HG03439 (cell line): Measurements from ENCODE around the gene FBXW11.

Experiments used
- ATAC-seq: cut with Tn5 transposase; IDR thresholded peaks from one replicate; pipeline ENCODE4 v1.9.1; 2021; ENCODE audit warnings: mild to moderate bottlenecking, moderate library complexity; ENCODE audit not compliant: unreplicated experiment

Gene FBXW11

DNA sequence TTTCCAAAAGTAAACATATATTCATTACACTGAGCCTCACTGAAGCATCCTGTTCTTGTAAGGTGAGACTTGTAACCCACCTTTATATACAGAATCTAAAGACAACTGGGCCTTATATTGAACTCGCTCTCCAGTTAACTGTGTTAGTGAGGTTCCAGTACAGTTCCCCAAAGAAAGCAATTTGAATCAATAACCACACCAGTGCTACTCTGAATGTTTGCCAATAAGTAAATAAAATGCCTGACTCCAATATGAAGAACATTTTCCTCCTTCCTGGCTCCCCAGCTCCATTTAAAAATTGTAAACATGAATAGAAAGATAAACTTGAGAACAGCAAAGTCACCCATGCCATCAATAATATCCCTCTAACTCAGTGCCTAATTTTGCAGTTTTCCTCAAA lies 50.1 kb downstream of the FBXW11 start:
- ATAC-seq = no peak

DNA sequence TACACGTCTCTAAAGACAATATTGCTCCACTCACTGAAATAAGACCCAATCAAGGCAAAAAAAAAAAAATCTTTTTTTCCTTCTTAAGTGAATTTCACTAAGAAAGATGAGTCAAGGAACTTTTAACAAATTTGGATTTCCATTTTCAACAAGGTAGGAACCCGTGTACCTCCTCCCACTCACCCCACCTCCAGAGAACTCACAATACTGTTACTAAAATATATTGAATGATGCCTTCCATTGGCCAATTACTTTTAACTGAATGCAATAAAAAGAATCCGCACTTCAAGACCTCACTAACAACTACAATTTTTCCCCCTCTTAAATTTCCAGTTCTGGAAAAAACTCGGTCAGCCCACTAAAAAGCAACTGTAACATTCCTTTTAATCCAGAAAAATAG lies 50.7 kb downstream of the FBXW11 start:
- no peak for ATAC-seq

DNA sequence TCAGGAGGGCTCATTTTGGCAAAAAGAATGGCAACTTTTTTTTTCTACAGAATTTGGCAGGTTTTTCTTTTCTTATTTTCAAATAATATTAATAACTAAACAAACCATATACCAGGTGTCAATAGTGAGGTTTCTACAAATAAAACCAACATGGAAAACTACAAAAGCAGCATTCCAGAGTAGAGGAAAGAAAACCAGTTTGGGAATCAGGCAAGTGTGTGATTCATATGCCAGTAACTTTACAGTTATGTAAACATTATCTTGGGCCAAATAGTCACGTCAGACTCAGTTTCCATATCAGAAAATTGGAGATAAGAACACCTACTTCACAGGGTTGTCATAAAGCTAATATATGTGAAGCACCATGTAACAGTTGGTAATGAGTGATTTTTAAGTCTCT lies 51.7 kb downstream of the FBXW11 start:
- no peak for ATAC-seq

DNA sequence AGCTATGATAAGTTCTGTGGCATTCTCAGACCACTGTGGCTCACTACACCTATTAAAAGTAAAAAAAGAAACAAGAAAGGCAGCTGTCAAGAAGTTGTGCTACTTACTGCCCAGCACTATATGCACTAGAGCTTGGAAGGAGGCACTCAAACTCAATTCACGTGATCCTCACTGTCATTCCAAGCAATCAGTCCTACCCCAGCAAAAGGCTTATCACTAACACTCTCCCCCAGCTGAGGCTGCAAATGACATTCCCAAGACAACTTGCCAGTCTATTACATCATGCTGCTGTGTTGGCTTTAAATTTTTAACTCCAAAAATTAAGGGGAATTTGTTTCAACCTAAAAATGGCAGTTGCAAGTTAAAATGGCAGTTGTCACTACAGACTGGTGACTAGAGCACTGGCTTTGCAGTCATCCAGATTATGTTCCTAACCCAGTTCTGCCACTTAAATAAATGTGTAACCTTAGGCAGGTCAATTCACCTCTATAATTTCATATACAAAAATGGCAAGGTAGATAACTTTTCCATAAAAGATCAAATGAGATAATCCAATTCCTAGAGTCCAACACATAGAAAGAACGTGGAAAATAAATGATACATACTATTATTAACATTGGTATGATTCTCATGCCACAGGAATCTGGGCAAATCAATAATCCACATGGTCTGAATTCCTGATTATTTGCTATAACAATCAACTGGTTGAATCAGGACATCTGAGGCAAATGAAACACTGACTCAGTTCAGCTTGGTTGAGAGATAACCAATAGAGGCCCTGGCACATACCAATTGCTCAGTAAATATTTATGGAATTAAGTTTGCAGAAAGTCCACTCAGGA lies 52.4 kb downstream of the FBXW11 start:
- no peak for ATAC-seq

DNA sequence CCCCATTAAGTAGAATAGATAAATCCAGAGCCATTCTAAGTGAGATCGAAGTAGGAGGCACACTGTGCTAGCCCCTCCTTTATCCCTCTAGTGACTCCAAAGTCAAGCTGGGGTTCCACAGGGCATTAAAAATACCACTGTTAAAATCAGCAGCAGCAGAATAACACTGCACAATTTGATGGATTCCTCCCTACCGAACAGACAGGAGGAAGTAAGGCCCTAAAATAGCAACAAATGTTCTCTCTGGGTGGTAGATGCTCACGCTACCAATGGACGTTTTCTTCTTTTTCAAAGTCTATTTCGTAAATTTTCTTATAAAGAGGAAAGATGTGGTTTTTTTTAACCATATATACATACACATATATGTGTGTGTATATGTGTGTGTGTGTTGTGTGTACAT lies 54.4 kb downstream of the FBXW11 start:
- ATAC-seq = no peak

DNA sequence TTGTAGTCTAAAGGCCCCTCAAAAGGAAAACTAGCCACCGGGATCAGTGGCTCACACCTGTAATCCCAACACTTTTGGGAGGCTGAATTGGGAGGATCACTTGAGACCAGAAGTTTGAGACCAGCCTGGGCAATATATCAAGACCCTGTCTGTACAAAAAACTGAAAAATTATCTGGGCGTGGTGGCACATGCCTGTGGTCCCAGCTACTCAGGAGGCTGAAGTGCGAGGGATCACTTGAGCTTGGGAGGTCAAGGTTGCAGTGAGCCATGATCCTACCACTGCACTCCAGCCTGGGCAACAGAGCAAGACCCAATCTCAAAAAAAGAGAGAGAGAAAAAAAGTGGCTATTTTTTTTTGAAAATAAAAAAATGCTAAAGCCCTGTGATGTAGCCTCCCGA lies 55.2 kb downstream of the FBXW11 start:
- no peak for ATAC-seq

DNA sequence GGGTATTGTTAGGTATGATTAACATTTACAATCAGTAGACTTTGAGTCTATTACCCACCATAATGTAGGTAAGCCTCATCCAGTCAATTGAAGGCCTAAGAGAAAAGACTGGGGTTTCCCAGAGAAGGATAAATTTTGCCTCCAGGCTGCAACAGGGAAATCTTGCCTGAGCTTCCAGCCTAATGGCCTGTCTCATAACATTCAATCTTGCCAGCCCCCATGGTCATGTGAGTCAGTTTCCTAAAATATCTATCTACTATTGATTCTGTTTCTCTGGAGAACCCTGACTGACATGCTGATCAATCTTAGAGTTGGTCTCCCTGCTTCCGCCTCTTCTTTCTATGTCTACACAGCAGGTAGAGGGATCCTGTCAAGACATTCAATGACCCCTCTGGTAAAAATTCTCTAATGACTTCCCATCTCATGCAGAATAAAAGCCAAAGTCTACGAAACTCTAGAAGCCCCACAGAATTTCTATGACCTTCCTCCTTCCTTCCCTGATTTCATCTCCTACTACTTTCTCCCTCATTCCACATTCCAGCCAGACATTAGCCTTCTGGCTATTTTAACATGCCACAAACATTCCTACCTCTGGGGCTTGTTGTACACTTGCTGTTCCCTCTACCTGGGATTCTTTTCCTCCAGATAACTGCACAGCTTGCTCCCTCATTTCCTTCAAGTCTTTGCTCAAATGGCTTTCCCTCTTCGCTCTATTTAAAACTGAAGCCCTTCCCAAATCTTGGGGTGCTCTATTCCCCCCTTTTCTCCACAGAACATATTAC lies 60.2 kb downstream of the FBXW11 start:
- ATAC-seq = no peak

DNA sequence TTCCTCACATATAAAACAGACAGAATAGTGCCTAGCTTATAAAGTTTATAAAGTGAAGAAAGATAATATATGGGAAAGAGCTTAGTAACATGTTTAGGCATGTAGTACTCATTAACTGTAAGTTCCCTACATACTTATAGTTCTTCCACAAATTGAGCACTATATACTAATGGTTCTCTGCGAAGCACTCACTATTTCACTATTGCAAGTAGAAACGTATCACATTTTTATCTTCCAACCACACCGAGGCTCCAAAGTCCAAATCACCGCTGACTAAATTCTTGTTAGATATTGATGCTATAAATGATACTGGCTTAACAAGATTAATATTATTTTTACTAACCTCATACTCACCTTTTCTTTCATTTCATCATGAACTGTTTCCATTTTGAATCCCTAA lies 61.0 kb downstream of the FBXW11 start:
- no peak for ATAC-seq

DNA sequence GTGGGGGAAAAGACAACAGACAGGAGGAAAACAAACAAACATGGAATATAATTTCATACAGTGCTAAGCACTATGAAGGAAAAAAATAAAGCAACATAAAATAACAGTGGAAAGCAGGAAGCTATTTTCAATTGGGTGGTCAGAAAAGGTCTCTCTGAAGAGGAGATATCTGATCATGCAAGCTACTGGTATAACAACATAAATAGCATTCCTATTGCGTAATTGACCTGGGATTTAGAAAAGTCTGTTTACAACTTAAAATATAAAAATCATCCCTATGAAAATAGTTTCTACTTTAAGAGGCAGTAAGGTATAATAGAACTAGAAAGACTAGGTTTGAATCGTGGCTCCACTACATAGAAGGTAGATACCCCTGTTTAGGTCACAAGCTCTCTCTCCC lies 61.4 kb downstream of the FBXW11 start:
- no peak for ATAC-seq

DNA sequence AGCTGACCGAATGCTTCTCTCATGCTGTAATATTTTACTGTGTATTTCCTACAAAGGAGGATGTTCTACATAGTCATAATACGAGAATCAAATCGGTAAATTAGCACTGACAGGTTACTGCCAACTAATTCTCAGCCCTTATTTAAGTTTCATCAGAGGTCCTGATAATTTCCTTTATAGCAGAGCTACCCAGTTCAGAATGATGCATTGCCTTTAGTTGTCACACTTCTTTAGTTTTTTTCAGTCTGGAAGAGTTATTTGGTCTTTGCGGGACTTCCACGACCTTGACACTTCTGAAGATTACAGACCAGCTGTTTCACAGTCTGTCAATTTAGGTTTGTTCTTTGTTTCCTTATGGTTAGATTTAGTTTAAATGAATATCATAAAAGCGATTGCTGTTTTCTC lies 64.3 kb downstream of the FBXW11 start:
- peak; percentile 57 for ATAC-seq

DNA sequence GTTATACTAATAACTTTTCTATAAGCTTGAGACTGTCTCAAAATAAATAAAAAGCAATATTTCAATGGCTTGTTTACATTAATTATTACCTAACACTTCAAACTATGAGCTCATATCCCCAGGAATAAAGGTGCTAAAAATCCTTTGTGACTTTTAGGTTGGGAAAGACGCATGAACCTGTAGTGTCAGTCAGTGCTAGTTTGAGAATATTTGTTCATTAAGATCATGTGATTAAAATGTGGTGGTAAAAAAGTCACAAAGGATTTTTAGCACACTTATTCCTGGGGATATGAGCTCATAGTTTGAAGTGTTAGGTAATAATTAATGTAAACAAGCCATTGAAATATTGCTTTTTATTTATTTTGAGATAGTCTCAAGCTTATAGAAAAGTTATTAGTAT lies 64.8 kb downstream of the FBXW11 start:
- peak; percentile 7 for ATAC-seq

DNA sequence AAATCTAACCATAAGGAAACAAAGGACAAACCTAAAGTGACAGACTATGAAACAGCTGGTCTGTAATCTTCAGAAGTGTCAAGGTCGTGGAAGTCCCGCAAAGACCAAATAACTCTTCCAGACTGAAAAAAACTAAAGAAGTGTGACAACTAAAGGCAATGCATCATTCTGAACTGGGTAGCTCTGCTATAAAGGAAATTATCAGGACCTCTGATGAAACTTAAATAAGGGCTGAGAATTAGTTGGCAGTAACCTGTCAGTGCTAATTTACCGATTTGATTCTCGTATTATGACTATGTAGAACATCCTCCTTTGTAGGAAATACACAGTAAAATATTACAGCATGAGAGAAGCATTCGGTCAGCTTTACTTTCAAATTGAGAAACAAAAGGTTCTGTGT lies 65.2 kb downstream of the FBXW11 start:
- ATAC-seq = peak; percentile 38

DNA sequence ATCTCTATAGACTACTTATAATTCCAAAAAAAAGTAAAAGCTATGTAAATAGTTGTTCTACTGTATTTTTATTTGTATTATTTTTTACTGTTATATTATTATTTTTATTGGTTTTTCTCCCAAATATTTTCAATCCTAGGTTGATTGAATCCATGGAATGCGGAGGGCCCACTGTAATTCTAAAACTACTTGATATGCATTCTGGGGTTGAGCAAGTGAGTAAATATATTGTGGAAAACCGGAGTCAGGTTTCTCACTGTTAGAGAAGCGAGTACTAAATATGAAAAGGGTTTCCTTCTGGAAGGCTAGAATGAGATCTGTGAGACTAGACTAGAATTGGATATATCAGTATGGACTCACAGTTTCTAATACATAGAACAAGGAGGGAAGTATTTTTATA lies 66.5 kb downstream of the FBXW11 start:
- ATAC-seq = no peak

DNA sequence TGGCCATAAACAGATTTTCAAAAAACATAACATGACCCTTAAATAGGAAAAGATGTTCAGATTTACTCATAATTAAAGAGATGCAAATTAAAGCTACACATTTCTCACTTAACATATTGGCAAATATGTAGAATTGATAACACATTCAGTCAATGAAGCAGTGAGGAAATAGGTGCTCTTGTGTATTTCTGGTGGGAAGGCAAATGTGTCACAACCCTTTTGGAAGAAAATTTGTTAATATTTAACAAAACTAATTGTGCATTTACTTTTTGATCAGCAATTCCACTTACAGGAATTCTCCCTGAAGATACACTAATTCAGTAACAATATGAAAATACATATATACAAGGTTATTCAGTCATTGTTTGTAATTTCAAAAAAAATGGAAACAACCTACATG lies 68.1 kb downstream of the FBXW11 start:
- ATAC-seq = no peak

DNA sequence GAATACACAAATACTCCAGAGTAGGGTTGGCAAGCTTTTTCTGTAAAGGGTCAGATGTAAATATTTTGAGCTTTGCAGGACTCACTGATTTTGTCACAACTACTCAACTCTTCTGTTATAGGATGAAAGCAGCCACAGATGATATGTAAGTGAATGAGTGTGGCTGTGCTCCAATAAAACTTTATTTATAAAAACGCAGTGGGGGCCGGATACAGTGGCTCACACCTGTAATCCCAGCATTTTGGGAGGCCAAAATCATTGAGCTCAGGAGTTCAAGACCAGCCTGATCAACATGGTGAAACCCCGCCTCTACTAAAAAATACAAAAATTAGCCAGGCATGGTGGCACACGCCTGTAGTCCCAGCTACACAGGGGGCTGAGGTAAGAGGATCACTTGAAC lies 69.1 kb downstream of the FBXW11 start:
- ATAC-seq = no peak

DNA sequence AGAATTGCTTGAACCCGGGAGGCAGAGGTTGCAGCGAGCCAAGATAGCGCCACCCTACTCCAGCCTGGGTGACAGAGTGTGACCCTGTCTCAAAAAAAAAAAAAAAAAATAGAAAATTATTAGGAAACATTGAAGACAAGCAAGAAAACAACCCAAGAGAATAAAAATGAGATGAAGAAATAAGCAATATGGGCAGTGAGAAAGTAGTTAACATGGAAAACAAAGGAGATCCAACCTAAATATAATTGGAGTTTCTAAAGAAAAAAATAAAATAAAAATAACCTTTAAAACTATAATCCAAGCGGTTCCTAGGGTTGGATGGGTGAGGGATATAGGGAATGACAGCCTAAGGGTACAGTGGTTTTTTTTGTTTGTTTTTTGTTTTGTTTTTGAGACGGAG lies 71.9 kb downstream of the FBXW11 start:
- no peak for ATAC-seq

DNA sequence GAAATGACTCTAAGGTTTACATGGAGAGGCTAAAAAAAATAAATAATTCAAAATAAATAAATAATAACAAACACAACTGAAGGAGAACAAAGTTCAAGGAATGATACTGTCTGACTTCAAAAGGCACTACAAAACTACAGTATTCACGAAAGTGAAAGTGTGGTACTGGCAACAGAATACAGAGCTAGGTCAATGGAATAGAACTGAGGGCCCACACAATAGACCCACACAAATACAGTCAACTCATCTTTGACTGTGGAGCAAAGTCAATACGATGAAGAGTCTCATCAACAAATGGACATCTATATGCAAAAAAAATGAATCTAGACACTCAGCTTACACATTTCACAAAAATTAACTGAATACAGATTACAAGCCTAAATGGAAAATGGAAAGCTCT lies 75.3 kb downstream of the FBXW11 start:
- no peak for ATAC-seq

DNA sequence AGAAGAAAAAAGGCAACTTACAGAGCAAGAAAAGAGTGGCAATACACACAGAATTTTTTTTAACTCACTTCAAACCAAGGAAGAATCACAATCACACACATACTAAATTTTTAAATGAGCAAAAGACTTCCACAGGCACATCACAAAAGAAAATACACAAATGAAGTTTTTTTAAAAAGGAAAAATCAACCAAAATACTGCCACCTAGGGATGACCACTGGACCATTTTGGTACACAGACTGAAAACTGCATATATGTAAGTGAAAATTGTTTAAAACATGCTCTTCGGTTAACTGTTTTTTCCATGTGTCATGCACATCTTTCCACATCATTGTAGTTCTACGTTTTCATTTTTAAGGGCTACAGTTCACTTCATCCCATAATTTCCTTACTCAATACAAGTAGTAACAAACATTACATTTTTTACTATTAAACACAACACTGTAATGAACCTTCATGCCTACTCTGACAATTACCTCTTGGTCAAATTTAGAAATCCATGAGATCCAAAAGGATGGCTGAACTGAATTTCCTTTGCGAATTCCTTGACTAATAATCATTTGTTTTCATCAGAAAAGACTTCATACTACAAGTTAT lies 79.0 kb downstream of the FBXW11 start:
- no peak for ATAC-seq

DNA sequence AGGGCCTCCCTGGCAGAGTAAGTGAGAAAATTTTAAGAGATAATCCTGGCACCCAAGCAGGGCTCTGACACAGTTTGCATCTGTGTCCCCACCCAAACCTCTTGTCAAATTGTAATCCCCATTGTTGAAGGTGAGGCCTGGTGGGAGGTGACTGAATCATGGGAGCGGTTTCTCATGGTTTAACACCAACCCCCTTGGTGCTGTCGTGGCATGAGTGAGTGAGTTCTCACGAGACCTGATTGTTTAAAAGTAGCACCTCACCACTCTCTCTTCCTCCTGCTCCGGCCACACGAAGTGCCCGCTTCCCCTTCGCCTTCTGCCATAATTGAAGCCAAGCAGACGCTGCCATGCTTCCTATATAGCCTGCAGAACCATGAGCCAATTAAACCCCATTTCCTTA lies 80.1 kb downstream of the FBXW11 start:
- ATAC-seq = no peak

DNA sequence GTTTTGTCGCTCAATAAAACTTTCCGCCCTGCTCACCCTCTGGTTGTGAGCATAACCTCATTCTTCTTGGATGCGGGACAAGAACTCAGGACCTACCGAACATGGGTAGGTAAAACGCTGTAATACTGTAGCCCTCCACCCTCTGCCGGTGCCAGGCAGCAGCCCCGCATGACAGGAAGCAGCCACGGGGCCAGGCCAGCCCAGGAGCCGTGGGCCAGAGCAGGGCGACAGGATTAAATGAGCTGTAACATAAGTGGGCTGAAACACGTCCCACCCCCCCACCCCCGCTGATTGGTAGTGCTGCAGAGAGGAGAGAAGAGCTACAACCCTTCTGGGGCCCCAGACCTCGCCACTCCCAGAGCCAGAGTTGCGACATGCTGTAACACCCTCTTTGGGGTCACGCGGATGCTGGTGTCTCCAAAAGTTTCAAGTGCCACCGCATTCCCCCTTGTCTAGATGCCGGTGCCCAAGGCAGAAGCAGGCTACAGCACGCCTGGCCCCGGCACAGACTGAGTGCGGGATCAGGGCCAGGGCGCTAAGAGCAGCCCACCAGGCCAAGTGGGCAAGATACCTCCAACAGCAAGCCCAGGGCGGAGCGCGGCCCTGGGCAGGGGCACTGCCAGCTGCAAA lies 81.8 kb downstream of the FBXW11 start:
- no peak for ATAC-seq

DNA sequence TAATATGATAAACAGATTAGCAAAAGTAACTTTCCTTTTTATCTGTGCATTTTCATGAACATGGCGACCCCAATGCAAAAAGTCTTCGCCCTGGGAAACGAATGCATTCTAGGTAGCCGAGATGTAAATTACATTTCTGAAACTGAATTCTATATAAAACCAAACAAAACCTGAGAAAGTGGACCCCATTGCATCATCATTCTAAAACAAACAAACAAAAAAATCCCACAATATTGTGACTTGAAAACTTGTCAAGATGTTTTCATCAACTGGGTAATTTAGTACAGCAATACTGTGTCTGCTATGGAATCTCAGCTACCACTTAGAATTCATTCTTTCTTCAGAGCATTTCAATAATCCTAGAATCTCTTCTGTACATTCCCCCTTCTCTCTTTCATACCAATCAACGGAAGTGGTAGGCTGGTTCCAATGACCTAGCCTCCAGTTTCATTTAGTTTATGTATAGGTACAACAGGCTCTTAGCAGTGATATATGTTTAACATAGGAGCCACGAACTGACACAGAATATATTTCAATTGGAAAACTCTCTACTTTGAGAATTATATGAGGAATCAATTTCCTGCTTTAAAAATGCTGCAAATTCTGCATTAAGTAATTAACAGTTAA lies 85.6 kb downstream of the FBXW11 start:
- ATAC-seq = no peak
